Stromal cell of bone marrow (primary cell): ENCODE measurements around the gene PAX8.
"Not testable (repeated sequence)": the region's sequence is repeated elsewhere in the genome, so short reads cannot be mapped to it uniquely, and the experiment has no call there.

Source experiments
- DNase-seq: peaks from one replicate; pipeline ENCODE4 v3.0.0-alpha.2; 2012; ENCODE audit warnings: low read depth

Gene PAX8

GRCh38 chr2:113288674-113289149 is 10.0 kb upstream of the PAX8 start:
- DNase-seq, result not testable (repeated sequence)

GRCh38 chr2:113288117-113288673 is 9.5 kb upstream of the PAX8 start:
- not testable (repeated sequence) for DNase-seq

- DNase-seq, result no peak
Measured at GRCh38 chr2:113285816-113286215, 7.1 kb upstream of the PAX8 start.

GRCh38 chr2:113284999-113285398 is 6.3 kb upstream of the PAX8 start:
- DNase-seq, result not testable (repeated sequence)

- DNase-seq, result no peak
Measured at GRCh38 chr2:113284476-113284875, 5.8 kb upstream of the PAX8 start.

GRCh38 chr2:113283704-113284284 is 5.1 kb upstream of the PAX8 start:
- peak; percentile 75 for DNase-seq

- DNase-seq, result no peak
Measured at GRCh38 chr2:113282747-113283533, 4.2 kb upstream of the PAX8 start.

GRCh38 chr2:113281910-113282746 is 3.4 kb upstream of the PAX8 start:
- DNase-seq, result no peak

GRCh38 chr2:113278073-113278741 is 514 bp downstream of the PAX8 start:
- no peak for DNase-seq

GRCh38 chr2:113277474-113278072 is 1.1 kb downstream of the PAX8 start:
- no peak for DNase-seq

GRCh38 chr2:113276761-113277425 is 1.8 kb downstream of the PAX8 start:
- DNase-seq, result no peak

GRCh38 chr2:113276216-113276760 is 2.4 kb downstream of the PAX8 start:
- DNase-seq, result no peak

- DNase-seq, result no peak
Measured at GRCh38 chr2:113275556-113276215, 3.0 kb downstream of the PAX8 start.

GRCh38 chr2:113274432-113274831 is 4.3 kb downstream of the PAX8 start:
- DNase-seq, result no peak

GRCh38 chr2:113273981-113274380 is 4.7 kb downstream of the PAX8 start:
- DNase-seq, result no peak

GRCh38 chr2:113273027-113273551 is 5.6 kb downstream of the PAX8 start:
- DNase-seq, result no peak

- DNase-seq, result no peak
Measured at GRCh38 chr2:113272477-113272876, 6.2 kb downstream of the PAX8 start.

- no peak for DNase-seq
Measured at GRCh38 chr2:113268621-113269360, 9.9 kb downstream of the PAX8 start.

- no peak for DNase-seq
Measured at GRCh38 chr2:113266431-113266830, 12.3 kb downstream of the PAX8 start.
